ENCODE data around the gene UCN.

DNA sequence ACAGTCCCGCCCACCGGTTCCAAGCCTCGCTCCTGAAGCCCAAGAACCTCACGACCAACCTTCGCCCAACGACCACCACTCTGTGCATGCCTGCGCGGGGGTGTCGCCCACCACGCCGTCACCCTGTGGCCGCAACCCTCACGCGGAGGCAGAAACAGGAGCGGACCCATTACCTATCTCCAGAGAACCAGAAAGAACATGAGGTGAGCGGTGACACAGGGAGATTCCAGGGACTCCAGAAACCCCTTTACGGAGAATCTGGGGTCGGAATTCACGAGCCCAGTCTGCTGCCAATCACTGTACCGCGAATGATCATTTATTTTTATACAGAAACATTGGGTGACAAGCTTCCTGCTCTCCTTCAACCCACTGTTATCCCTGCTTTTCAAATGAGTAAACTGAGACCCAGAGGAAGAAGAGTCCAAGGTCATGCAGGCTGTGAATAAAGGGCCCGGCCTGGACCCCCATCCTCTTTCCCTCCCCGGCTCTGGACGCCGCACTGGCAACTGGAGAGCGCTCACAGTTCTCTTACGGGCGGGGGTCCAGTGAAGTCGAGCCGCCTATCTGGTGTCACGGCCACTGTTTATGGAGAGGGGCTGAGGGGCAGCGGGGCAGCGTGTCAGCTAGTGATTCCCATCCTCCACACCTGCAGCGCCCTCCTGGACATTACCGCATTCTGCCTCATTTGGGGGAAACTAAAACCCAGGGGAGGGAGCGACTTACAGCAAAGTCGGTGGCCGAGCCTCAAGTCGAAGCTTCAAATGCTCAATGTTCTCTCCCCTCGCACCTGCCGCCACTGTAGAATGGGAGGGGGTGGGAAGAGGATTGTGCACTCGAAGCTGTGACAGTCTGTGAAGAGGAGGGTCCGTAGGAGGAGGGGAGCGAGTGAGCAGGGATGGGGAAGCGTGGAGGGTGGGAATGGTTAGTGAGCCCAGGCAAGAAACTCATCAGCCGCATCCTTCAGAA lies 44.7 kb downstream of the UCN start:
- TF ChIP-seq, protein P1, sequence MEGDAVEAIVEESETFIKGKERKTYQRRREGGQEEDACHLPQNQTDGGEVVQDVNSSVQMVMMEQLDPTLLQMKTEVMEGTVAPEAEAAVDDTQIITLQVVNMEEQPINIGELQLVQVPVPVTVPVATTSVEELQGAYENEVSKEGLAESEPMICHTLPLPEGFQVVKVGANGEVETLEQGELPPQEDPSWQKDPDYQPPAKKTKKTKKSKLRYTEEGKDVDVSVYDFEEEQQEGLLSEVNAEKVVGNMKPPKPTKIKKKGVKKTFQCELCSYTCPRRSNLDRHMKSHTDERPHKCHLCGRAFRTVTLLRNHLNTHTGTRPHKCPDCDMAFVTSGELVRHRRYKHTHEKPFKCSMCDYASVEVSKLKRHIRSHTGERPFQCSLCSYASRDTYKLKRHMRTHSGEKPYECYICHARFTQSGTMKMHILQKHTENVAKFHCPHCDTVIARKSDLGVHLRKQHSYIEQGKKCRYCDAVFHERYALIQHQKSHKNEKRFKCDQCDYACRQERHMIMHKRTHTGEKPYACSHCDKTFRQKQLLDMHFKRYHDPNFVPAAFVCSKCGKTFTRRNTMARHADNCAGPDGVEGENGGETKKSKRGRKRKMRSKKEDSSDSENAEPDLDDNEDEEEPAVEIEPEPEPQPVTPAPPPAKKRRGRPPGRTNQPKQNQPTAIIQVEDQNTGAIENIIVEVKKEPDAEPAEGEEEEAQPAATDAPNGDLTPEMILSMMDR (IDR thresholded peaks at IDR 0.05), result no peak
- TF ChIP-seq POLR2A (IDR thresholded peaks at IDR 0.05), result no peak
